ENCODE measurements around the gene ASB2. TPM values are rescaled to one million over a fixed set of nuclear protein-coding genes. Genes with fewer than 3 reads are reported as not detected.

Gene ASB2
- total and polyA plus RNA-seq, 2 donors (not counting 1 experiment from before 2014, with no cell fraction given) = 0.99 to 1.5 TPM

- no peak overlapping the region for H3K27ac ChIP-seq (ENCODE audit: insufficient read depth, low read length)
- H3K4me1 ChIP-seq (ENCODE audit: control insufficient read depth, extremely low read depth, insufficient read depth, low read length) = no peaks in the 10 kb centered on the region
- no peaks in the 10 kb centered on the region for H3K9me3 ChIP-seq (ENCODE audit: control insufficient read depth, insufficient read depth, low read depth, low read length)
- TF ChIP-seq CTCF (conservative IDR thresholded peaks at IDR 0.05 in 1 of 2, IDR thresholded peaks at IDR 0.05 in 1 of 2; ENCODE audit: low read depth in 1 of 2, low read length in 2 of 2) (no peak), EZH2 (IDR thresholded peaks at IDR 0.05; ENCODE audit: low read length, missing control alignments) (no peak)
- H3K79me2 ChIP-seq (ENCODE audit: control insufficient read depth, insufficient read depth, low read length) = no peaks in the 10 kb centered on the region
- no peak overlapping the region for H2AFZ ChIP-seq (ENCODE audit: low read length)
- H3K4me3 ChIP-seq (replicated peaks in 1 of 4; ENCODE audit: control extremely low read depth in 1 of 4, insufficient read depth in 1 of 4, low read depth in 3 of 4, low read length in 4 of 4) = no peak overlapping the region
- H3K9ac ChIP-seq (ENCODE audit: insufficient read depth, low read length) = no peak overlapping the region
- no peaks in the 10 kb centered on the region for H3K36me3 ChIP-seq (ENCODE audit: control insufficient read depth, insufficient read depth, low read length)
- no peak overlapping the region for H3K4me2 ChIP-seq (ENCODE audit: extremely low read depth, insufficient read depth, low read length)
- no peaks in the 10 kb centered on the region for H3K27me3 ChIP-seq (ENCODE audit: control insufficient read depth, insufficient read depth, low read length)
- H4K20me1 ChIP-seq (ENCODE audit: control insufficient read depth, extremely low read depth, insufficient read depth, low read length) = no peaks in the 10 kb centered on the region
- DNase-seq (ENCODE audit: low read depth in 2 of 2) = no peak
Measured at GRCh38 chr14:93901813-93902212, 74.6 kb downstream of the ASB2 start.

- DNase-seq (ENCODE audit: low read depth in 2 of 2) = no peak
- no peaks in the 10 kb centered on the region for H3K4me1 ChIP-seq (ENCODE audit: control insufficient read depth, extremely low read depth, insufficient read depth, low read length)
- no peaks in the 10 kb centered on the region for H3K79me2 ChIP-seq (ENCODE audit: control insufficient read depth, insufficient read depth, low read length)
- H3K4me2 ChIP-seq (ENCODE audit: extremely low read depth, insufficient read depth, low read length) = no peak overlapping the region
- no peaks in the 10 kb centered on the region for H3K36me3 ChIP-seq (ENCODE audit: control insufficient read depth, insufficient read depth, low read length)
- H3K9ac ChIP-seq (ENCODE audit: insufficient read depth, low read length) = no peak overlapping the region
- H3K9me3 ChIP-seq (ENCODE audit: control insufficient read depth, insufficient read depth, low read depth, low read length) = no peaks in the 10 kb centered on the region
- H3K27me3 ChIP-seq (ENCODE audit: control insufficient read depth, insufficient read depth, low read length) = no peaks in the 10 kb centered on the region
- no peak overlapping the region for H3K27ac ChIP-seq (ENCODE audit: insufficient read depth, low read length)
- H3K4me3 ChIP-seq (replicated peaks in 1 of 4; ENCODE audit: control extremely low read depth in 1 of 4, insufficient read depth in 1 of 4, low read depth in 3 of 4, low read length in 4 of 4) = no peak overlapping the region
- TF ChIP-seq EZH2 (IDR thresholded peaks at IDR 0.05; ENCODE audit: low read length, missing control alignments) = no peak
- no peak for TF ChIP-seq CTCF (conservative IDR thresholded peaks at IDR 0.05 in 1 of 2, IDR thresholded peaks at IDR 0.05 in 1 of 2; ENCODE audit: low read depth in 1 of 2, low read length in 2 of 2)
- H4K20me1 ChIP-seq (ENCODE audit: control insufficient read depth, extremely low read depth, insufficient read depth, low read length) = no peaks in the 10 kb centered on the region
- H2AFZ ChIP-seq (ENCODE audit: low read length) = no peak overlapping the region
Measured at GRCh38 chr14:93898731-93899130, 77.6 kb downstream of the ASB2 start.

- TF ChIP-seq CTCF (conservative IDR thresholded peaks at IDR 0.05 in 1 of 2, IDR thresholded peaks at IDR 0.05 in 1 of 2; ENCODE audit: low read depth in 1 of 2, low read length in 2 of 2) (no peak), EZH2 (IDR thresholded peaks at IDR 0.05; ENCODE audit: low read length, missing control alignments) (no peak)
- Histone ChIP-seq H4K20me1 (ENCODE audit: control insufficient read depth, extremely low read depth, insufficient read depth, low read length) (no peaks in the 10 kb centered on the region), H2AFZ (ENCODE audit: low read length) (no peak overlapping the region), H3K9ac (ENCODE audit: insufficient read depth, low read length) (no peak overlapping the region), H3K4me3 (replicated peaks in 1 of 4; ENCODE audit: control extremely low read depth in 1 of 4, insufficient read depth in 1 of 4, low read depth in 3 of 4, low read length in 4 of 4) (no peak overlapping the region), H3K79me2 (ENCODE audit: control insufficient read depth, insufficient read depth, low read length) (no peaks in the 10 kb centered on the region), H3K27me3 (ENCODE audit: control insufficient read depth, insufficient read depth, low read length) (no peaks in the 10 kb centered on the region), H3K4me1 (ENCODE audit: control insufficient read depth, extremely low read depth, insufficient read depth, low read length) (no peaks in the 10 kb centered on the region), H3K4me2 (ENCODE audit: extremely low read depth, insufficient read depth, low read length) (no peak overlapping the region), H3K9me3 (ENCODE audit: control insufficient read depth, insufficient read depth, low read depth, low read length) (no peaks in the 10 kb centered on the region), H3K27ac (ENCODE audit: insufficient read depth, low read length) (no peak overlapping the region), H3K36me3 (ENCODE audit: control insufficient read depth, insufficient read depth, low read length) (no peaks in the 10 kb centered on the region)
- no peak for DNase-seq (ENCODE audit: low read depth in 2 of 2)
Measured at GRCh38 chr14:93898081-93898611, 78.2 kb downstream of the ASB2 start.
